ENCODE results near the gene MGLL.
A peak's percentile ranks its signal among the peaks of the same experiment; 100 is the strongest.

The MGLL gene

DNA sequence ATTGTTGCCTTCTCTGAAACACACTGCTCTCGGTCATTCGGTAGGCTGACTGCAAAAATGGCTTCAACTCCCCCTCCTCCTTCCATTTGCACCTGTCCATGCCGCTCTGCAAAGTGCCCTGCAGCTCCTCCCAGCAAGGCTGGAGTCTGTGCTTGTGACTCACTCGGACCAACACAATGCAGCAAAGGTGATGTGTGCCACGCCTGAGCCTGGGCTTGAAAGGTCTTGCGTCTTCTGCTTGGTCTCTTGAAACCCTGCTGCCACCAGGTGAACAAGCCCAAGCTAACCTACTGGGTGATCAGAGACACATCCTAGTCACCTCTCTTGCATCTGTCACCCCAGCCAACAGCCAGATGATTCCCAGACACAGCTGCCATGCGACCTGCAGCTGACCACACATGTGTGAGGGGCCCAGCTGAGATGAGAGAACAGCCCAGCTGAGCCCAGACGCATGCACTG is 71.1 kb downstream of the MGLL start:
- DNase-seq = peak; percentile 36

DNA sequence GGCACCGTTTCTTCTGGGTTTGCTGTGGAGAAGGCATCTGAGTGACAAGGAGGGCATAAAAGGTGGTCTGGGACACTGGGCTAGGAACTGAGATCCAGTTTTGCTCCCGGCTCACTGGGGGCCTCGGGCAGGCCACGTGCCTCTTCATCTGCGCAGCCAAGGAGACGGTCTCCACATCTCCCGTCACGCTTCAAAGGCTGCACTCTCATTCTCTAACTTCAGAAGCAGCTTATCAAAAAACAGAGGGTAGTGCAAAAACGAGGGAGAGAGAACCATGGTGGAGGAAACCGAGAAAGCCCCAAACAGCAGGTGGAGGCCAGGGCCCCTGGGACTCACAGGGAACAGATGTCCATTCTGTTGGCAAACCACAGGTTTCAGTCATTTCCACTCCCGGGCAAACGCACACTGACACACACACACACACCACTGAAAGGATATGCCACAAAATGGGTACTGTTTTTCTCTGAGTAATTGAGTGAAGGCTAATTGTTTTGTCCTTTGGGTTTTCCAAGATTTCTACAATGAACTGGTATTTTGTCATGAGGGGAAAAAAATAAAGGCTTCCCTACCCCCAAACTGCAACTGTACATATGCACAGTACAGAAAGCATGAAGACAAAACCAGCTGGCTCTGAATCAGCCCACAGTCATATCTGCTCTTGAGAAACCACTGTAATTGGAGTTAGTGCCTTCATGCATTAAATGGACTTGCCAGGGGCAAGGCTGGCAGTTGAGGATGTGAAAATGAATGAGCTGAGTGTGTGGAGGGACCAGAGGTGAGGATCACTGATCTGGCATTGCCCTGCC is 71.9 kb downstream of the MGLL start:
- DNase-seq = no peak

DNA sequence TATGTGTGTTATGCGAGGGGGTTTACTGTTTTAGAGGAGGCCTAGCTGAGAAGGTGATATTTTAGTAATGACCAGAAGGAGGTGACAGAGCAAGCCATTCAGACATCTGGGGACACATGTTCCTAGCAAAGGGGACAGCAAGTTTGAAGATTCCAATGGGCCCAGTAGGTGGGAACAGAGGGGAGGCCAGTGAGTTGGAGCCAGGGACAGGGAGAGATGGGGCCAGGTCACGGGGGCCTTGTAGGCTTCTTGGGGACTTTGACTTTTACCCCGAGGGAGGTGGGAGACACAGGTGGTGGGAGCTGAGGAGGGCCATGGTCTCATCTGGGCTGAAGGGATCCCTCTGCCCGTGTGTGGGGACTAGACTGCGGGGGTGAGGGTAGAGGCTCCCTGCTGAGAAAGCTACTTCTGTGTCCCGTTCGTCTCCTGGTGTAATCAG is 72.5 kb downstream of the MGLL start:
- DNase-seq = no peak

DNA sequence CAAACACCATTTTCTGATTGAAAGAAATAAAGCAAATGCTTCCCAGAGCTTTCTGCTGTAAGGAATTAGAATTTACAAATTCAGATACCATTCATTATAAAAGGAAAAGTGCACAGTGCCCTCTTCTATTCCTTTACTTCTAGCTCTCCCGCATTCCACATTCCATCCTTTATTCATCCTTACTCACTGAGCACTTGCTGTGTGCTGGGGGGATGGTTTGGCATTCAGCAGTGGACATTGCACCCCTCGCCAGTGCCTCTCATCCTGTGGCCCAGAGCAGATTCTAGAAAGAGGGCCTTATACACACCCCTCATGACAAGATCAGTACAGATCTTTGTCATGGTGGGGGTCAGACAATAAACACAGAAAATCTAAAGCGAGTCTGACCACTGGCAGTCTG is 73.0 kb downstream of the MGLL start:
- DNase-seq = no peak

DNA sequence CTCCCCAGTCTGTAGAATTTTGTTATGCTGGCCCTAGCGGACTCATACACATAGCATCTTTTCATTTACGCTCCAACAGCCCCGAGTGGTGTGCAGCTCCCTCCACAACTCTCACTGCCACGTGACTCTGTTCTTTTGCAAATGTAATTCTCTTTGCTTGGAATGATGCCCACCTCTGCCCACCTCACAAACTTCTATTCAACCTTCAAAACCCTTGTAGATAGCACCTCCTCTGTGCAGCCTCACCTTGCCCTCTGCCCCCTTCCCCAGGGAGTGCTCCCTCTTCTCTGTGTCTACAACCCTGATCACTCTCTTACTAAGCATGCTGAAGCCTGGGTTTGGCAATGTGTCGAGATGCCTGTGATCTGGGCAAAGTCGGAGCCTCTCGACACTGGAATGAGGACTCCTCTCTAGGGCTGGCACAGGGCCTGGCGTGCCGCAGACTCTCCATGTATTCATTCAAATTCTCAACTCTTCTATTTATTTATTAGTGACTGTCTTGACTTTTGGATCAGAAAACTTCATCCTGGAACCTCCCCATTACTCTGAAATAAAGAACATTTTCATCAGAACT is 73.5 kb downstream of the MGLL start:
- no peak for DNase-seq

DNA sequence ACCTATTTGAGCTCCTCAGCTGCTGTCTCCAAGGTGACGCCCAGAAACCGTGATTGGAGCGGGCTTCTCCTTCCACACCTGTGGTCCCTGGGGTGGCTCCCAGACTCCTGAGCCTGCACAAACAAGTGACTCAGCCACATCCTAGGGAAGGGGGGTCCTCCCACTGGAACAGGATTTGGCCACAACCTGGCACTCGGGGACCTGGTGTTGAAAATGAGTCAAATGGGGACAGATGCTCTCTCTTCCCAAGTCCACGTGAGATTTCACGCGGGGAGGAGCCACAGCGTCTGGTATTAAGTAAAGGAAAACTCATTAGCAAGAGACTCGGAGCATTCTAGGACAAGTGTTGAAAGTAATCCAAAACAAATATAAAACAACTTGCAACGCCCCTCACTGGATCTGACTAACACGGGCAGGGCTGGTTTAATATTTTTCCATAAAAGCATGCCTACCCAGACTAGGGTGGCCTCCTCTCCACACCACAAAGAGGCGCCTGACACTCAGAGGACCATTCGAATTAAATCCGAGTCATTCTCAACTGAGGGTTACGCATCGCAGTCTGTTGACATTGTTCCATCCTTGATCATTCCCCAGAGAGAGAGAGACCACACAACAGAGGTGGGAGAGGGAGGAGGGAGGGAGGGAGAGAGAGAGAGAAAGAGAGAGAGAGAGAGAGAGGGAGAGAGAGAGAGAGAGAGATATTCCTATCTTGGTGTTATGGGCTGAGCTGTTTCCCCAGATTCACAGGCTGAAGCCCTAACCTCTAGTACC is 74.4 kb downstream of the MGLL start:
- no peak for DNase-seq

DNA sequence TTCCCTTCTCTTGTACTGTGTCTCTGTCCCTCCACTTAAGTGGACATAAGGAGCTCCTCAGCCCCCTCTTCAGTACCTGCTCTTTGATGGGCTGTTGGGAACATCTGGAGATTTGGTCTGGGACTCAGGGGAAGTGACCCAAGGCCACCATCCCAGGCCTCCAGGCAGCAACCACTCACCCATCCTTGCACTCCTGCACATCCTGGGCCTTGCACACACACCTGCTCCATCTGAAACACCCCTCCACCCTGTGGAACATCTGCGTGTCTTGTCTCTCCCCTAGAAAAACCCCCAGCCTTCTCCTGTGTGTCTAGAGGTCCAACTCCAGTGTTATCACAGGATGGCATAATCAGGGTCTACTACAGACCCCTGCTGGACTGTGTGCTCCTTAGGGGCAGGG is 75.2 kb downstream of the MGLL start:
- DNase-seq = no peak

DNA sequence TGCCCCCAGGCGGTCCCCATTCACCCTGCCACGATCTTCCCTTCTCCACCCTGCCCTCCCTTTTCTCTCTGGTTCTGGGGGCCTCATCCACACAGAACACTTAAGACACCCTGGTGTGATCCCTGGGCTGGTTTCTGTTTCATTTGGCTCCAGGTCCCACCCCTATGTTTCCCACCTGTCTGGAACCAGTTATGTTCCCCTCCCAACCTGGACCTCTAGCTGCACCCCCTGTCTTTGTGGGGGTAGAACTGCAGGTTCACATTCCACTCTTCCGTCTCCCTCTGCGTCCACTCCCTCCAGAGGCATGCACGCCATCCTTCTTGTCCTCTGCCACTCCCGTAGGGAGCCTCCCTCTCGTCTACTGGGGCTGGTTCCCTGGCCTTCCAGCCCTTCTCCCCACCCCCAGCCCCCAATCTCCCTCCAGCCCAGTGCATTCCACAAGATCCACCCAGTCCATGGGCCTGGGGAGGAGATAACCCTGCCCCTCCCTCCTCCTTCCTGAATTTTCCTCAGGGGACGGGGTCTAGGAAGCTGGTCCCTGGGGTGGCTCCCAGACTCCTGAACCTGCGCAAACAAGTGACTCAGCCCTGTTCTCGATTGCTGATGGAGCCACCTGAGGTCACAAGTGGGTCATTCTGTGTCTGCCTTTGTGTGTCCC is 75.8 kb downstream of the MGLL start:
- no peak for DNase-seq

DNA sequence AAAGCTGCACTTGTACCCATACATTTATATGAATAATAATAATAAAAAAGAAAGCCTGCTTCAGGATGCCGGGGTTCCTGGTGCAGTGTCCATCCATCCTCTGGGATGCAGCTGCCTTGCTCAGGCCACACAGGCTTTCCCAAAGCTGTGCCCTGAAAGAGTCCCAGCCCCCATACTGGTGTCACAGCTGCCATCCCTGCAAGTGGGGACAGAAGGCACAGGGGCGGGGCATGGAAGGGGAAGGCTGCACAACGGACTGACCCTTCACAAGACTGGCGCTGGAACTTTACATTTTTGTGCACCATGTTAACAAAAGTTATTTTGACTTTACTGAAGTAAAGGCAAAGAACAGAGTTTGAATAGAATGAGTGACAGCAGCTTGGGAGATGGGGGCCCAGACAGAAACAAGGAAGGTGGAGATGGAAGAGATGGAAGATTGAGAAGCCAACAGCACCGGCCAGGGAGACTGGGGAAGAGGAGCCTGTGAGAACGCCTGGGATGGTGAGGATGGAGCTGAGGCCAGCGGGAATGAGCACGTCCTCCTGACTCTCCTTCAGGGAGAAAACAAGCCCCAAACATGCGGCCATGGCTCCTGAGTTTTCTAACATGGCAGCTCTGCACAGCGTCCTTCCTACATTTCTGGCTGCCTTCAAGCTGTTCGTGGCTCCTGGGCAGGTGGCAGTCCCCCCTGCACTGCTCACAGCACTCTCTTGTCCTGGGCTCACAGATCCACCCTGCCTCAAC is 76.5 kb downstream of the MGLL start:
- no peak for DNase-seq

DNA sequence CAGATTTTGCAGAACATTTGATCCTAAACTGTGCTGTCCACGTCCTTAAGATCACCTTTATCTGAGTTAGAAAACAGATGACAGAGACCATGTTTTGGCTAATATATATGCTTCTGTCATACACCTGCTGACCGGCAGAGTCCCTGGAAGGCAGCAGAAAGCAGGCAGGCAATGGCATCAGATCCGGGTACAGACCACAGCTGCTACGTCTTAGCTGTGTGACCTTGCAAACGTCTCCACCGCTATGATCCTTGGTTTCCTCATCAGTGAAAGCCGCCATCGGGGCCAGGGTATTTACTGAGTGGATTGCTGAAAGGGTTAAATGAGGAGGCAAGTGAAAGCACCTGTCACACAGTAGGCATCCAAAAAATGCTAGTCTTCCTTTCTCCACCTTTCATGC is 77.4 kb downstream of the MGLL start:
- no peak for DNase-seq

DNA sequence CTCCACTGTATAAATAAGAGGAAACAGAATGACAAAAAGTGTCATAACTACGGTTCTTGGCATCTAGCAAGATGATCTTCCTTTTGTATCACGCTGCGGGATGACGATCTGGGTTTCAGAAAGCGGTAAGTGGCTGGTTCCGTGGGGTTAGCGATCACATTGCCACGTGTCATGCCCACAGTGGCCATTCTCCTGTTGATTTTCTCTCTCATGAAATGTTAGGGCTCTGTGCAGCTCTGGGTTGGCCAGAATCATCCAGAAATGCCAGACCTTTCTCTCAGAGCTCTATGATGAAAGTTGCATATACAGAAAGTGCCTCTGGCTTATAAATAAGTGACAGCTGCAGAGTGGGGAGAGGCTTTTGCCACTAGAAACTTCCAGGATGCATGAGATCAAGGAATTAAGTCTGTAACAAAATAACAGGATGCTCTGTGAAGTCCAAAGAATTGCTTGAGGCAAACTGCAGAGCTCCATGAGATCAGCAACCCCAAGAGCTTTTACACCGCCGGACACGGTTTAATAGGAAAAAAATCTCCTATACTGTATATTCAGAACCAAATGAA is 78.0 kb downstream of the MGLL start:
- DNase-seq = no peak

DNA sequence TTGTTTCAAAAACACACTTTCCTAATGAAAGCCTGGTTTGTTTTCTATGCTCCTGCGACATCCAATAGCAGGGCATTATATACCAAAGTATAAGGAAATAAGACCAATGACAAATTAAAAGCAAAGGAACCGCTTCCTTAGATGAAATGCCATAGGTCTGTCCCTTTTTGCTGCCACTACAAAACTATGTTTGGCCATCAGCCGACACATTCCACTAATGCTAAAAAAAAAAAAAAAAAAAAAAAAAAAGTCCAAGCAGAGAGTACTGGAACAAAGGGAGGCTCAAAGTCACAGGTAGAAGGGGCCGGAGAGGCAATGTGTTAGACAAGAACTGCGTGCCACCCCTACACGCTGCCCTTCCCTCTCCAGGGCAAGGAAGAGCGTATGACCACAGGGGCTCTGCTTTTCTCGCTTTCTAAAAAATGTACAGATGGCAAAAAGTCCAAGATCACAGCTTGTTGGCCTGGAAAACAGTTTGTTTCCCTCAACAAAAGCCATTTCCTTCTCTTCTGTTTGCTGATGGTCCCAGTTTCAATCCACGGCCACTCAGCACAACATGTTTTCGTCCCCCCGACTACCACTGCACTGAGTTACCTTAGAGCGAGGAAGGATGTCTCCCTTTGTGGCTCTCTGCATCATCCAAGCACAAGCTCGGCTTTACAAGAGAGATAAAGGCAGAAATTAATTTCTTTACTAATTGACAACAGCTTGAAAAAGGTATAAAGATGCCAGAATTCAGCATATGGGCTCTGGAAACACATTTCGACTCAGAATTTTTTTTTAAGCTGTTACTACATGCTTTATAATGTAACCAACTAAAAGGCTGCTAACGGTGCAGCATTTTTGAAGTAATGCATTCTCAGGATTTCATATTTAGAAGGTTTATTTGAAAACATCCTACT is 78.7 kb downstream of the MGLL start:
- no peak for DNase-seq

DNA sequence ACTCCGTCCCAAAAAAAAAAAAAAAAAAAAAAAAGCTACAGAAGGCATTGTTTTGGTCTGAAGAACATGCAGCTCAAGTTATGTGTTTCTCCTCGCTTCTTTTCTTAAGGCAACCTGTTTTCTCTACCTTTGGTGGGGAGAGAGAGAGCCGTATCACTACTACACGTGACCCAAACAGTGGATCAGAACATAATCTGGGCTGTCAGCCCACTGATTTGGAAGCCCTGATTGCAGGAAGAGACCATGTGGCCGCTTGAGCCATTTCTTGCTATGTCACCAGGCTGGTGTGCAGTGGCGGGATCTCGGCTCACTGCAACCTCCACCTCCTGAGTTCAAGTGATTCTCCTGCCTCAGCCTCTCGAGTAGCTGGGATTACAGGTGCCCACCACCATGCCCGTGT is 79.7 kb downstream of the MGLL start:
- no peak for DNase-seq

DNA sequence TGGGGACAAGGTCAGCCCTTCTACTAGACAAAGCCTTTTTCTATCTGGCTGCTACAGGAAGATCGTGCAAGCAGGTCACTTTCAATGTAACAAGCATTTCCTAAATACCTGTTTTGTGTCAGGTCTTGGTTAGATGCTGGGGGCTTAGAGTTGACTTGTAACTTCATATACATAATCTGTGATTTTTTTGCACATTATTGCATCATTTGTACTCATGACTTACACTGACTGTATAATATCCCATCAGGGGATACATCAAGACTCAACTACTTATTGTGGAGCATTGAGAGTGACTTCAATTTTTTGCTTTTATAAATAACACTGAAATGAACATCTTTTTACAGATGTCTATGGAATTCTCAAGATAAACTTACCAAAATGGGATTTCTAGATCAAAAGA is 80.6 kb downstream of the MGLL start:
- no peak for DNase-seq

DNA sequence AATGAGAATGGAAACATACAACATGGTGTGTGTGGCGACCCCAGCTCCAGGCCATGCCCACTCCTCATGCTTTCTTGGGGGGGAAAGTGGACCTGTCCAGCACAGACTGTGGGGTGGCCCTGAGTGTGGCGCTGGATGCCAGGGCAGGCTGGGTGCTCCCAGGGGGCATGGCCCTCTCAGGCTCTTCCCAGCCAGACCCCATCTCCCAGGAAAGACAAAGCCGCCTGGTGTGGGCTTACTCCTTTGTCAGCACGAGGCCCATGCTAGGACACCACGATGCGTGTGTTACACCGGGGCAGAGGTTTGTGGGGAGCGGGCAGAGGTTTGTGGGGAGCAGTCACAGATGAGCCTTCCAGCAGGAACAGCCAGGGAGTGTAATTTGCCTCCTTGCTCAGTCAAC is 81.1 kb downstream of the MGLL start:
- no peak for DNase-seq

DNA sequence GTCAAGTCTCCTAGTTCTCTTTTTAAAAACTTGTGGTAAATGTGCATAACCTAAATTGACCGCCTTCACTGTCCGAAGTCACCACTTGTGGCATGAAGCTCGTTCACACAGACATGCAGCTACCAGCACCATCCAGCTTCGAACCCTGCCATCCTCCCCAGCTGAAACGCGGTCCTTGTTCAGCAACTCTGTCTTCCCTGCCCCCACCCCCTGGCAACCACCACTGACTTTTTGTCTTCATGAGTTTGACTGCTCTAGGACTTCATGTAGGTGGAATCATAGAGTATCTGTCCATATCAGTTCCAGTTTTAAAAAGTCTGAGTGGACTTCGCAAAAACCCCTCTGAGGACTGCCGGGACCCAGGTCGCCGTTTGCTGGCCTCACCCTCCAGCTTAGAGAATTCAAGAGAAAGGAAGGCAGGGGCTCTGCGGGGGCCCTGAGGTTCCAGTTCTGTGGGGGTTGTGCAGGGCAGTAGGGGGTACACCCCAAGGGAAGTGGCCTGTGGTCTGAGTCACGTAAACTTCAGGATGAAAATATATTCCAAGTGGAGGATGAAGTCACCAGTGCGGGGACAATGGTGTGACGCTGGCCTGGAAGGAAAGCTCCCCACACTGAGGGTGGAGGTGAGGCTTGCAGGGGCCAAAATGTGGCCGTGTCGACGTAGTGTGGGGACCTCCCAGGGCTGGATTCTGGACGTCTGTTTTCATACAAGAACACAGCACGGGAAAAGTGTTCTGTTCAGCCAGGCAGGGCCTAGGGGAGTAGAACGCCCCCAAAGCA is 82.0 kb downstream of the MGLL start:
- DNase-seq = no peak

DNA sequence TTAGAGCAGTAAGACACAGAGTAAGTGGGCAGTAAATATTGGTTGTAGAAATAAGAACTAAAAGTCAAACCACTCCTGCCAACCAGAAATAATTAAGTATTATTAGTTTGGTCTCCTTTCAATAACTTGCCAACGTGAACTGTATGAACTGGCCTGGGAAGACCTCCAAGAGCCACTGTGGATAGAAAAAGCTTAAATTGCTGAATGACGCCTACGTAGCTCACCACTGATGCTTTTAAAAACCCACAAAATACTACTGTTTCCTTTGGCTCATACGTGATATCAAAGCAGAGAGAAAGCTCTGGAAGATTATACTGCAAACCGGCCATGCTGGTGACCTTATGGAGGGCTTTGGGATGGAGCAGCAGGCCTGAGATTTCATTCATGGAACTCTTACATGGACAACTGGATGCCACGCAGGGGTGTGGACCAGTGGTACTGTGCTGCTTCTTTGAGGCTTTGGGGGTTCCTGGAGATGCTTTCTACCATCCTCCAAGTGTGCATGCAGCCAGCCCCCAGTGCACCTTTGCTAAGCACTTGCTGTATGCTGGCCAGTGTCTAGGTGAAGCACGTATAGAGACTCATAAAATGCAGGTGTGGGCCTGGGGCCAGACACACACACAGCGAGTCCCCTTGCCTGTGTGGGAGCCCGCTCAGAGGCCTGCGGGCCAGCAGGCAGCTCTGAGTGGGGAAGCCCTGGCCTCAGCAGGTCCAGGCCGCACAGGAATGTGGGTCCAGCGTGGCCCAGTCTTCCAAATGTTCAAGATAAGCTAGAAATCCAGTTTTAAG is 82.8 kb downstream of the MGLL start:
- no peak for DNase-seq

DNA sequence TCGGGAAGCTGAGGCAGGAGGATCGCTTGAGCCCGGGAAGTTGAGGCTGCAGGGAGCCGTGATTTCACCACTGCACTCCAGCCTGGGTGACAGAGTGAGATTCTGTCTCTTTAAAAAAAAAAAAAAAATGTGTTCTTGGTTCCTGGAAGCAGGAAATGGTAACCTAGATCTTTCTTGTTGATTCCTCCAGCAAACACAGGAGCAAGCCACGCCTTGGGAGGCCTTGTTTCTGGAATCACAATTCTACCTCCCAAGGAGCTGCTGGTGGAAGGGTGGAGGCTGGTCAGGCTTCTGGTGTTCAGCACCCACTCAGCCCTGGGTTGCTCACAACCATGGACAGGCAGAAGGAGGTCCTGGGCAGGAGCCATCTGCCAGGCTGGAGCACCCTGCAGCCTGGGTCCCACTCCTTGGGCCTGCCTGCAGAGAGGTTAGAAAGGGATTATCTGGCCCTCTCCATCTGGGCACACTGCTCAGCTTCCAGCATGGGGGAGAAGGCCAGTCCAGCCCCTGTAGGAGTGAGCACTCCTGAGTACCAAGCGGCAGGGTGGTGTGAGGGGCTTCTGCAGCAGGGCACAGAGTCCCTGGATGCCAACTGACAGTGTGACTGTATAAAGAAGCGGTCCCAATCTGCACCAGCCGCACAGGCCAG is 84.0 kb downstream of the MGLL start:
- no peak for DNase-seq

All from SHP77 treated with DMSO at 0.1 percent for 48 hours (cell line).